ENCODE measurements around the gene EPHA3. TPM values are rescaled to one million over a fixed set of nuclear protein-coding genes. Genes with fewer than 3 reads are reported as not detected.

EPHA3 gene
- total RNA-seq, 6 donors from 2014 or later, result 0.46 to 3.9 (median 0.79) TPM; not detected in 1

GRCh38 chr3:89506462-89507103, 399.2 kb downstream of the EPHA3 start:
- ATAC-seq (ENCODE audit: low FRiP score in 2 of 2) (no peak), DNase-seq (no peak)
- Histone ChIP-seq H3K4me3 (no peak overlapping the region), H3K27ac (no peak overlapping the region), H3K36me3 (no peaks in the 10 kb centered on the region), H3K9me3 (no peaks in the 10 kb centered on the region), H3K4me1 (no peaks in the 10 kb centered on the region), H3K27me3 (no peaks in the 10 kb centered on the region)
- 69% methylated on average over 3 of the region's 3 CpGs for WGBS, 2 donors
- TF ChIP-seq EP300 (IDR thresholded peaks at IDR 0.05), result no peak
- TF ChIP-seq POLR2A (IDR thresholded peaks at IDR 0.05), result no peak
- no peak for TF ChIP-seq CTCF (IDR thresholded peaks at IDR 0.05)
- TF ChIP-seq POLR2AphosphoS5 (IDR thresholded peaks at IDR 0.05), result no peak

GRCh38 chr3:89521328-89521727, 413.9 kb downstream of the EPHA3 start:
- Histone ChIP-seq H3K4me3 (no peak overlapping the region), H3K27ac (no peak overlapping the region), H3K9me3 (no peaks in the 10 kb centered on the region), H3K36me3 (no peaks in the 10 kb centered on the region), H3K27me3 (no peaks in the 10 kb centered on the region), H3K4me1 (no peaks in the 10 kb centered on the region)
- DNase-seq, result no peak
- no peak for ATAC-seq (ENCODE audit: low FRiP score in 2 of 2)
- 56 to 90% methylated on average over 1 of the region's 1 CpG for WGBS, 2 donors
- no peak for TF ChIP-seq CTCF (IDR thresholded peaks at IDR 0.05)
- no peak for TF ChIP-seq POLR2AphosphoS5 (IDR thresholded peaks at IDR 0.05)
- no peak for TF ChIP-seq EP300 (IDR thresholded peaks at IDR 0.05)
- TF ChIP-seq POLR2A (IDR thresholded peaks at IDR 0.05), result no peak

GRCh38 chr3:89522155-89522554, 414.7 kb downstream of the EPHA3 start:
- WGBS, 2 donors, result 86 to 89% methylated on average over 2 of the region's 2 CpGs
- Histone ChIP-seq H3K4me1 (no peaks in the 10 kb centered on the region), H3K4me3 (no peak overlapping the region), H3K27me3 (no peaks in the 10 kb centered on the region), H3K9me3 (no peaks in the 10 kb centered on the region), H3K27ac (no peak overlapping the region), H3K36me3 (no peaks in the 10 kb centered on the region)
- no peak for DNase-seq
- no peak for ATAC-seq (ENCODE audit: low FRiP score in 2 of 2)
- no peak for TF ChIP-seq CTCF (IDR thresholded peaks at IDR 0.05)

GRCh38 chr3:89525609-89526008, 418.2 kb downstream of the EPHA3 start:
- DNase-seq, result no peak
- no peak overlapping the region for H3K4me3 ChIP-seq
- no peak for TF ChIP-seq POLR2AphosphoS5 (IDR thresholded peaks at IDR 0.05)
- TF ChIP-seq EP300 (IDR thresholded peaks at IDR 0.05), result no peak
- TF ChIP-seq CTCF (IDR thresholded peaks at IDR 0.05), result no peak
- no peak for TF ChIP-seq POLR2A (IDR thresholded peaks at IDR 0.05)
- 67 to 69% methylated on average over 2 of the region's 2 CpGs for WGBS, 2 donors
- no peaks in the 10 kb centered on the region for H3K36me3 ChIP-seq
- ATAC-seq (ENCODE audit: low FRiP score in 2 of 2), result no peak
- no peaks in the 10 kb centered on the region for H3K27me3 ChIP-seq
- no peak overlapping the region for H3K27ac ChIP-seq
- no peaks in the 10 kb centered on the region for H3K9me3 ChIP-seq
- H3K4me1 ChIP-seq, result no peaks in the 10 kb centered on the region

GRCh38 chr3:89527736-89528305, 420.4 kb downstream of the EPHA3 start:
- Histone ChIP-seq H3K4me3 (no peak overlapping the region), H3K9me3 (no peaks in the 10 kb centered on the region), H3K27me3 (no peaks in the 10 kb centered on the region), H3K27ac (no peak overlapping the region), H3K4me1 (no peaks in the 10 kb centered on the region), H3K36me3 (no peaks in the 10 kb centered on the region)
- 73 to 92% methylated on average over 1 of the region's 1 CpG for WGBS, 2 donors
- no peak for ATAC-seq (ENCODE audit: low FRiP score in 2 of 2)
- TF ChIP-seq POLR2AphosphoS5 (IDR thresholded peaks at IDR 0.05) (no peak), CTCF (IDR thresholded peaks at IDR 0.05) (no peak), EP300 (IDR thresholded peaks at IDR 0.05) (no peak), POLR2A (IDR thresholded peaks at IDR 0.05) (no peak)
- DNase-seq, result no peak
